Measurements from ENCODE around the gene RPP14. TPM values are rescaled to one million over a fixed set of nuclear protein-coding genes. Genes with fewer than 3 reads are reported as not detected.

Gene RPP14
- total RNA-seq, 2 experiments from 2014 or later = 17.7 to 19.7 TPM

DNA sequence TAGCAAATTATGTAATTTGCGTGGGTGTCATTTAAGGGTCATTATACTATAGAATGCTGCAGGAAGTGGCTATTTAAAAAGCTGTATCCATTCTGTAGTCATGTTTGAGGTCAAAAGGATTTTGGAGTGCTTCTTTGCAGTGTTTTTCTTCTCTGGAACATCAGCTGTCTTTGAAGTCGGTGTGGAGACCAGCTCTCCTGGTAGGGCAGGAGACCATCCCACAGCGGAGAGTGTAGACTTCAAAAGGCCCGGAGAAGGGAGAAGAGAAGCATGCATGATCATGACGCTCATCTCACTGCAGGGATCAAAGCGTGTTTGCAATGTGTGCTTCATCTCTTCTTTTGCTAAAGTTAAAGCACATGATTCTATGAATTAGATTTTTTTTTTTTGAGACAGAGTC lies 46.6 kb downstream of the RPP14 start:
- ATAC-seq (ENCODE audit: poor library complexity) = no peak
- intact Hi-C loops (cut with DNase I, micrococcal nuclease) = no loop called here
- no peak overlapping the region for H3K27ac Mint-ChIP-seq
- TF ChIP-seq, protein P1, sequence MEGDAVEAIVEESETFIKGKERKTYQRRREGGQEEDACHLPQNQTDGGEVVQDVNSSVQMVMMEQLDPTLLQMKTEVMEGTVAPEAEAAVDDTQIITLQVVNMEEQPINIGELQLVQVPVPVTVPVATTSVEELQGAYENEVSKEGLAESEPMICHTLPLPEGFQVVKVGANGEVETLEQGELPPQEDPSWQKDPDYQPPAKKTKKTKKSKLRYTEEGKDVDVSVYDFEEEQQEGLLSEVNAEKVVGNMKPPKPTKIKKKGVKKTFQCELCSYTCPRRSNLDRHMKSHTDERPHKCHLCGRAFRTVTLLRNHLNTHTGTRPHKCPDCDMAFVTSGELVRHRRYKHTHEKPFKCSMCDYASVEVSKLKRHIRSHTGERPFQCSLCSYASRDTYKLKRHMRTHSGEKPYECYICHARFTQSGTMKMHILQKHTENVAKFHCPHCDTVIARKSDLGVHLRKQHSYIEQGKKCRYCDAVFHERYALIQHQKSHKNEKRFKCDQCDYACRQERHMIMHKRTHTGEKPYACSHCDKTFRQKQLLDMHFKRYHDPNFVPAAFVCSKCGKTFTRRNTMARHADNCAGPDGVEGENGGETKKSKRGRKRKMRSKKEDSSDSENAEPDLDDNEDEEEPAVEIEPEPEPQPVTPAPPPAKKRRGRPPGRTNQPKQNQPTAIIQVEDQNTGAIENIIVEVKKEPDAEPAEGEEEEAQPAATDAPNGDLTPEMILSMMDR (IDR thresholded peaks at IDR 0.05) = no peak
- H3K4me1 Mint-ChIP-seq (ENCODE audit: low read depth) = peaks cover 49% of the 10 kb centered on the region
- Histone ChIP-seq H3K4me3 (ENCODE audit: low read length) (no peak overlapping the region), H3K36me3 (ENCODE audit: insufficient read depth, low read length) (peaks cover 7% of the 10 kb centered on the region), H3K9me3 (ENCODE audit: control insufficient read depth in 1 of 2, insufficient read depth in 1 of 2, low read length in 2 of 2) (no peaks in the 10 kb centered on the region), H3K27ac (ENCODE audit: low read depth in 1 of 2, low read length in 2 of 2) (no peak overlapping the region), H3K27me3 (ENCODE audit: control insufficient read depth in 1 of 2, insufficient read depth in 2 of 2, low read length in 2 of 2) (no peaks in the 10 kb centered on the region), H3K4me1 (ENCODE audit: insufficient read depth, low read length) (peaks cover 26% of the 10 kb centered on the region)
- no peak for DNase-seq
- H3K9me3 Mint-ChIP-seq = no peaks in the 10 kb centered on the region
- H3K27me3 Mint-ChIP-seq = no peaks in the 10 kb centered on the region
- POLR2A ChIA-PET = interaction anchor here (0.6 kb wide), 1 partner anchor 21 kb away, joined by 4 read pairs; no protein-coding TSS in a partner anchor
- CTCF ChIA-PET = no interaction called here
- H3K4me3 Mint-ChIP-seq = no peak overlapping the region
- H3K36me3 Mint-ChIP-seq (ENCODE audit: low read depth) = peaks cover 7% of the 10 kb centered on the region

DNA sequence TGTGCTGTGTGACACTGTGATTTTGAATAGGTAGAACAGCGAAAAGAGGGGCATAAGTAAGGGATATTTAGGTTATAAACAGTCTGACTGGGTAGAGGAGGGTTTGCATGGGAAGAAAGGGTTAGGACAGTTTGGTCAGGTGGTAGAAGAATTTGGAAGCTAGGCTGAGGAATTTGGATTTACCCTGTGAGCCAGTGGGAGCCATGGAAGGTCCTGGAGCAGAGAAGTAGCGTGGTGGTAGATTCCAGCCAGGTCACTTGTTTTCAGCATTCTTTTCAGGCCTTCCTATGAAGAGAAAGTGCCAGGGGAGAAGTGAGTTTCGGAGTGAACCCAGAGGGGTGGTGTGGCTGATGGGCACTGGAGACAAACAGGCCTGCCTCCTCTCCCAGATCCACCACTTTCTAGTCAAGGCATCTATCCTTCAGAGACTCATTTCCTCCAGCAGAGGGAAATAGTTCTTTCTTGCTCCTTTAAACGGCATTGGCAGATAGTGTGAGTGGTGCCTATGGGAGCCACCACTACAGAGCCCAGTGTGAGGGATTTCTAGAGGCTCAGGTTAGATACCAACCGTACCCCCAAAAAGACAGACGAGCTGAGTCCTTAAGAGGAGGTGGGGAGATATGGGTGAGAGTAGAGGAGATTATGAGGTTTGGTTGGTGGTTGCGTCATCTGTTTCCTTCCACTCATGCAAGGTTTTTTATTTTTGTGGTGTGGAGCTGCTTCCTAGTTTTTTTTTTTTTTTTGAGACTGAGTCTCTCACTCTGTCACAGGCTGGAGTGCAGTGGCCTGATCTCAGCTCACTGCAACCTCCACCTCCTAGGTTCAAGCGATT lies 47.9 kb downstream of the RPP14 start:
- no peaks in the 10 kb centered on the region for H3K27me3 ChIP-seq (ENCODE audit: control insufficient read depth in 1 of 2, insufficient read depth in 2 of 2, low read length in 2 of 2)
- peak in 4 of 14 experiments; percentile 15 to 62 (median 52) for DNase-seq
- H3K27ac ChIP-seq (ENCODE audit: low read depth in 1 of 2, low read length in 2 of 2) = no peak overlapping the region
- ATAC-seq (ENCODE audit: poor library complexity) = peak; percentile 86
- no peaks in the 10 kb centered on the region for H3K9me3 Mint-ChIP-seq
- H3K9me3 ChIP-seq (ENCODE audit: control insufficient read depth in 1 of 2, insufficient read depth in 1 of 2, low read length in 2 of 2) = no peaks in the 10 kb centered on the region
- POLR2A ChIA-PET = interaction anchor here (0.6 to 0.7 kb wide), 2 partner anchors 18 to 77 kb away, joined by 3 read pairs; no protein-coding TSS in a partner anchor
- H3K4me3 Mint-ChIP-seq = peak overlapping the region; percentile 58
- H3K36me3 ChIP-seq (ENCODE audit: insufficient read depth, low read length) = peaks cover 3% of the 10 kb centered on the region
- TF ChIP-seq, protein P1 (IDR thresholded peaks at IDR 0.05) = no peak
- peaks cover 26% of the 10 kb centered on the region for H3K4me1 ChIP-seq (ENCODE audit: insufficient read depth, low read length)
- CTCF ChIA-PET = interaction anchor here (1.0 to 1.2 kb wide), 2 partner anchors 14 to 47 kb away, joined by 3 read pairs; partner anchors contain the start of genes HTD2 and RPP14
- H3K4me1 Mint-ChIP-seq (ENCODE audit: low read depth) = peaks cover 46% of the 10 kb centered on the region
- H3K27ac Mint-ChIP-seq = peak overlapping the region; percentile 2
- peaks cover 7% of the 10 kb centered on the region for H3K36me3 Mint-ChIP-seq (ENCODE audit: low read depth)
- H3K4me3 ChIP-seq (ENCODE audit: low read length) = no peak overlapping the region
- intact Hi-C loops (cut with DNase I, micrococcal nuclease) = no loop called here
- H3K27me3 Mint-ChIP-seq = no peaks in the 10 kb centered on the region

DNA sequence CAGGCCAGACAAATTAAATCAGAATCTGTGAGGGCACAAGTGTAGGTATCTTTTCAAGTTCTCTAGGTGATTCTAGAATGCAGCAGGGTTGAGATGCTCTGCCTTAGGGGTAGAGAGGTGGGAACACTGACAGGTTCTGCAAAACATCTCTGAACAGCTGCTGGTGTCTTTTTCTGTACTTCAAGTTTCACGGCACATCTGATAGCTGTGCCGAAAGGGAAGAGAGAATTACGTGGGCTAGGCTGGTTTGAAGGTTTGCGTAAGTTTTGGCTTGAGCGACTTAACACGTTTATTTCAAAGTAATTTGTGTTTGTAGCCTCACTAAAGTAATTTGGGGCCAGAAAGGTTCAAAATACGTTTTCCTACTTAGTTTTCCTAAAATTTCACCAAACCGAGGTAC lies 49.1 kb downstream of the RPP14 start:
- ChIA-PET POLR2A (no interaction called here), CTCF (no interaction called here)
- DNase-seq (peak in 2 of 14 experiments; percentile 19 to 25), ATAC-seq (ENCODE audit: poor library complexity) (no peak)
- peaks cover under 1% of the 10 kb centered on the region for H3K36me3 ChIP-seq (ENCODE audit: insufficient read depth, low read length)
- peaks cover 7% of the 10 kb centered on the region for H3K36me3 Mint-ChIP-seq (ENCODE audit: low read depth)
- intact Hi-C loops (cut with DNase I, micrococcal nuclease) = no loop called here
- no peak overlapping the region for H3K4me3 ChIP-seq (ENCODE audit: low read length)
- H3K27me3 Mint-ChIP-seq = no peaks in the 10 kb centered on the region
- TF ChIP-seq, protein P1 (IDR thresholded peaks at IDR 0.05) = no peak
- no peak overlapping the region for H3K27ac Mint-ChIP-seq
- no peak overlapping the region for H3K4me3 Mint-ChIP-seq
- peaks cover 18% of the 10 kb centered on the region for H3K4me1 ChIP-seq (ENCODE audit: insufficient read depth, low read length)
- H3K9me3 ChIP-seq (ENCODE audit: control insufficient read depth in 1 of 2, insufficient read depth in 1 of 2, low read length in 2 of 2) = no peaks in the 10 kb centered on the region
- H3K27me3 ChIP-seq (ENCODE audit: control insufficient read depth in 1 of 2, insufficient read depth in 2 of 2, low read length in 2 of 2) = no peaks in the 10 kb centered on the region
- H3K4me1 Mint-ChIP-seq (ENCODE audit: low read depth) = peaks cover 36% of the 10 kb centered on the region
- no peak overlapping the region for H3K27ac ChIP-seq (ENCODE audit: low read depth in 1 of 2, low read length in 2 of 2)
- no peaks in the 10 kb centered on the region for H3K9me3 Mint-ChIP-seq
